SK-N-SH treated with all-trans-retinoic acid at 6 μM for 48 hours (cell line): ENCODE measurements around the gene USP40.

Source experiments
- ATAC-seq: fragments of 200-7000 bp; cut with Tn5 transposase; 3 replicates; pipeline ENCODE4 v1.9.1; 2020; ENCODE audit warnings: mild to moderate bottlenecking, moderate library complexity
- ARNTL ChIP-seq: fragments of 450-650 bp; formaldehyde crosslinking; IDR thresholded peaks from 2 replicates; pipeline ENCODE4 v1.5.0; 2020; ENCODE audit warnings: low read depth, mild to moderate bottlenecking, moderate library complexity, borderline replicate concordance
- BACH2 ChIP-seq: fragments of 250-450 bp; sonication (Bioruptor Pico); IDR thresholded peaks from 2 replicates; pipeline ENCODE4 v1.9.0; 2021; ENCODE audit warnings: mild to moderate bottlenecking, borderline replicate concordance
- CREB5 ChIP-seq: fragments of 250-450 bp; sonication (Bioruptor Pico); IDR thresholded peaks from 2 replicates; pipeline ENCODE4 v1.5.1; 2020; ENCODE audit warnings: low read depth, mild to moderate bottlenecking, moderate library complexity
- CSDC2 ChIP-seq: fragments of 250-450 bp; sonication (Bioruptor Pico); IDR thresholded peaks from 2 replicates; pipeline ENCODE4 v1.5.0; 2020; ENCODE audit warnings: mild to moderate bottlenecking, moderate library complexity
- CSRNP3 ChIP-seq: fragments of 250-450 bp; sonication (Bioruptor Pico); IDR thresholded peaks from 2 replicates; pipeline ENCODE4 v1.5.1; 2021; ENCODE audit warnings: mild to moderate bottlenecking, moderate library complexity
- ESRRG ChIP-seq: fragments of 250-450 bp; sonication (Bioruptor Pico); IDR thresholded peaks from 2 replicates; pipeline ENCODE4 v1.6.1; 2021; ENCODE audit warnings: mild to moderate bottlenecking
- GLIS3 ChIP-seq: fragments of 250-450 bp; sonication (Bioruptor Pico); IDR thresholded peaks from 2 replicates; pipeline ENCODE4 v1.5.0; 2020; ENCODE audit warnings: mild to moderate bottlenecking, moderate library complexity
- ISL1 ChIP-seq: fragments of 250-450 bp; sonication (Bioruptor Pico); IDR thresholded peaks from 2 replicates; pipeline ENCODE4 v2.1.2; 2022; ENCODE audit warnings: mild to moderate bottlenecking, moderate library complexity
- OSR1 ChIP-seq: fragments of 250-450 bp; sonication (Bioruptor Pico); IDR thresholded peaks from 2 replicates; pipeline ENCODE4 v1.8.0; 2022; ENCODE audit warnings: moderate library complexity, mild to moderate bottlenecking, inconsistent platforms
- PATZ1 ChIP-seq: fragments of 250-450 bp; sonication (Bioruptor Pico); IDR thresholded peaks from 2 replicates; pipeline ENCODE4 v1.8.0; 2020; ENCODE audit warnings: mild to moderate bottlenecking, moderate library complexity, borderline replicate concordance
- POU6F1 ChIP-seq: fragments of 250-450 bp; sonication (Bioruptor Pico); IDR thresholded peaks from 2 replicates; pipeline ENCODE4 v1.8.0; 2021; ENCODE audit warnings: low read depth, mild to moderate bottlenecking, moderate library complexity, borderline replicate concordance
- PPARA ChIP-seq: fragments of 250-450 bp; sonication (Bioruptor Pico); IDR thresholded peaks from 2 replicates; pipeline ENCODE4 v1.5.0; 2020; ENCODE audit warnings: mild to moderate bottlenecking, borderline replicate concordance
- RARB ChIP-seq: fragments of 250-450 bp; sonication (Bioruptor Pico); IDR thresholded peaks from 2 replicates; pipeline ENCODE4 v1.8.0; 2021; ENCODE audit warnings: mild to moderate bottlenecking, moderate library complexity
- SNAI2 ChIP-seq: fragments of 250-450 bp; sonication (Bioruptor Pico); IDR thresholded peaks from 2 replicates; pipeline ENCODE4 v1.5.0; 2020; ENCODE audit warnings: mild to moderate bottlenecking, moderate library complexity
- TOX ChIP-seq: fragments of 250-450 bp; sonication (Bioruptor Pico); IDR thresholded peaks from 2 replicates; pipeline ENCODE4 v1.8.0; 2021; ENCODE audit warnings: mild to moderate bottlenecking, moderate library complexity, borderline replicate concordance
- TSHZ2 ChIP-seq: fragments of 250-450 bp; sonication (Bioruptor Pico); IDR thresholded peaks from 2 replicates; pipeline ENCODE4 v1.5.0; 2020; ENCODE audit warnings: mild to moderate bottlenecking, moderate library complexity
- ZC3H10 ChIP-seq: fragments of 250-450 bp; sonication (Bioruptor Pico); IDR thresholded peaks from 2 replicates; pipeline ENCODE4 v1.5.1; 2021; ENCODE audit warnings: mild to moderate bottlenecking, moderate library complexity
- ZFP3 ChIP-seq: fragments of 250-450 bp; sonication (Bioruptor Pico); IDR thresholded peaks from 2 replicates; pipeline ENCODE4 v1.5.0; 2020; ENCODE audit warnings: mild to moderate bottlenecking, moderate library complexity
- ZFP30 ChIP-seq: fragments of 450-650 bp; formaldehyde crosslinking; IDR thresholded peaks from 2 replicates; pipeline ENCODE4 v1.5.0; 2022; ENCODE audit warnings: mild to moderate bottlenecking, moderate library complexity
- ZNF70 ChIP-seq: fragments of 450-650 bp; formaldehyde crosslinking; IDR thresholded peaks from 2 replicates; pipeline ENCODE4 v1.5.0; 2020; ENCODE audit warnings: mild to moderate bottlenecking, moderate library complexity
- ZNF8 ChIP-seq: fragments of 450-650 bp; formaldehyde crosslinking; IDR thresholded peaks from 2 replicates; pipeline ENCODE4 v1.5.0; 2020; ENCODE audit warnings: mild to moderate bottlenecking, moderate library complexity

Gene USP40

GRCh38 chr2:233445152-233445830 is 121.3 kb downstream of the USP40 start:
- ATAC-seq, result no peak
- no peak for TF ChIP-seq CSDC2 (CRISPR knock-in tag)
- TF ChIP-seq SNAI2 (CRISPR knock-in tag), result no peak
- no peak for TF ChIP-seq OSR1
- TF ChIP-seq ARNTL (CRISPR knock-in tag), result no peak
- no peak for TF ChIP-seq RARB
- TF ChIP-seq BACH2 (CRISPR knock-in tag), result no peak
- TF ChIP-seq ZNF70, result no peak
- TF ChIP-seq PATZ1 (CRISPR knock-in tag), result no peak
- TF ChIP-seq ESRRG, result no peak
- TF ChIP-seq PPARA (CRISPR knock-in tag), result no peak
- TF ChIP-seq ZFP30 (CRISPR knock-in tag), result no peak
- TF ChIP-seq ZFP3 (CRISPR knock-in tag), result no peak
- no peak for TF ChIP-seq TSHZ2
- no peak for TF ChIP-seq CREB5 (CRISPR knock-in tag)
- no peak for TF ChIP-seq TOX (CRISPR knock-in tag)
- TF ChIP-seq ISL1, result no peak
- no peak for TF ChIP-seq ZC3H10 (CRISPR knock-in tag)
- no peak for TF ChIP-seq ZNF8
- no peak for TF ChIP-seq CSRNP3 (CRISPR knock-in tag)
- TF ChIP-seq POU6F1 (CRISPR knock-in tag), result no peak

GRCh38 chr2:233444501-233444900 is 122.1 kb downstream of the USP40 start:
- TF ChIP-seq RARB (no peak), TSHZ2 (no peak), ARNTL (CRISPR knock-in tag) (no peak), POU6F1 (CRISPR knock-in tag) (no peak), TOX (CRISPR knock-in tag) (no peak), ZNF70 (no peak), ZFP30 (CRISPR knock-in tag) (no peak), BACH2 (CRISPR knock-in tag) (no peak), ZC3H10 (CRISPR knock-in tag) (no peak), GLIS3 (no peak)
- no peak for ATAC-seq
